GM23248 (cell line): ENCODE measurements around the gene GLIPR2. TPM values are rescaled to one million over a fixed set of nuclear protein-coding genes. Genes with fewer than 3 reads are reported as not detected.
A peak's percentile ranks its signal among the peaks of the same experiment; 100 is the strongest.

Experiments
- DNase-seq: peaks from one replicate; pipeline ENCODE4 v3.0.0-alpha.2; 2015
- H2AFZ ChIP-seq: fragments of 200-600 bp; sonication (generic); 2 replicates; pipeline ENCODE4 v1.6.1; 2016; ENCODE audit warnings: antibody characterized with exemption
- H3F3A ChIP-seq: fragments of 200-600 bp; sonication (generic); 2 replicates; pipeline ENCODE4 v1.6.1; 2016; ENCODE audit warnings: mild to moderate bottlenecking, antibody characterized with exemption, mixed run types; ENCODE audit not compliant: insufficient read depth
- H3K27ac ChIP-seq: fragments of 200-600 bp; sonication (generic); 2 replicates; pipeline ENCODE4 v1.5.1; 2016; ENCODE audit warnings: mild to moderate bottlenecking
- H3K27me3 ChIP-seq: fragments of 200-600 bp; sonication (generic); replicated peaks from 2 replicates; pipeline ENCODE4 v1.6.1; 2016; ENCODE audit warnings: mild to moderate bottlenecking; ENCODE audit not compliant: insufficient read depth
- H3K36me3 ChIP-seq: fragments of 200-600 bp; sonication (generic); 2 replicates; pipeline ENCODE4 v1.6.1; 2016; ENCODE audit warnings: low read depth, mild to moderate bottlenecking
- H3K4me1 ChIP-seq: fragments of 200-600 bp; sonication (generic); 2 replicates; pipeline ENCODE4 v1.6.1; 2016; ENCODE audit warnings: mild to moderate bottlenecking; ENCODE audit not compliant: insufficient read depth
- H3K4me2 ChIP-seq: fragments of 200-600 bp; sonication (generic); one replicate; pipeline ENCODE4 v1.6.1; 2016; ENCODE audit warnings: mild to moderate bottlenecking; ENCODE audit not compliant: unreplicated experiment
- H3K4me3 ChIP-seq: fragments of 200-600 bp; sonication (generic); 2 replicates; pipeline ENCODE4 v1.5.1; 2016; ENCODE audit warnings: mild to moderate bottlenecking
- H3K79me2 ChIP-seq: fragments of 200-600 bp; sonication (generic); 2 replicates; pipeline ENCODE4 v1.6.1; 2016; ENCODE audit warnings: mild to moderate bottlenecking; ENCODE audit not compliant: insufficient read depth
- H3K9ac ChIP-seq: fragments of 200-600 bp; sonication (generic); 2 replicates; pipeline ENCODE4 v1.6.1; 2016; ENCODE audit warnings: mild to moderate bottlenecking
- H3K9me2 ChIP-seq: fragments of 200-600 bp; sonication (generic); 2 replicates; pipeline ENCODE4 v1.6.1; 2016; ENCODE audit warnings: mixed run types, mild to moderate bottlenecking, moderate library complexity; ENCODE audit not compliant: insufficient read depth
- H3K9me3 ChIP-seq: fragments of 200-600 bp; sonication (generic); one replicate; pipeline ENCODE4 v1.6.1; 2017; ENCODE audit warnings: low read depth
- H4K20me1 ChIP-seq: fragments of 200-600 bp; sonication (generic); 2 replicates; pipeline ENCODE4 v1.6.0; 2016; ENCODE audit not compliant: insufficient read depth
- EZH2 ChIP-seq: fragments of 200-600 bp; sonication (generic); IDR thresholded peaks from 2 replicates; pipeline ENCODE4 v1.6.1; 2018; ENCODE audit warnings: antibody characterized with exemption, mild to moderate bottlenecking; ENCODE audit not compliant: insufficient read depth, poor library complexity, severe bottlenecking
- EZH2phosphoT487 ChIP-seq: fragments of 200-600 bp; sonication (generic); IDR thresholded peaks from 2 replicates; pipeline ENCODE4 v1.6.1; 2018; ENCODE audit warnings: antibody characterized with exemption, moderate library complexity, mild to moderate bottlenecking, low read depth; ENCODE audit not compliant: insufficient read depth
- WGBS, 2 experiments: methylation state at CpG; one replicate each; pipeline ENCODE4 v1.1.6; 2015 to 2017; ENCODE audit warnings: low lambda C conversion rate in 2 of 2, low coverage in 1 of 2; ENCODE audit errors: missing lambda C conversion rate in 2 of 2; 5-methylcytosine and 5-hydroxymethylcytosine counted together
- in situ Hi-C: fragments of 300-500 bp; cut with MboI; formaldehyde crosslinking; loops from 2 replicates; pipeline ENCODE4 v1.15.0; 2020
- polyA plus RNA-seq: library from polyadenylated mRNA; unstranded; fragments of >200 nt; fragmentation: Nextera tagmentation; extraction: Ambion mirVana; gene quantifications from 2 replicates; pipeline ENCODE4 v1.2.1, GENCODE V29; 2016
- total RNA-seq: library from RNA; depleted of rRNA; stranded (reverse); fragments of >200 nt; shearing (Covaris generic); gene quantifications from 2 replicates; pipeline ENCODE4 v1.2.3, GENCODE V29; 2014; rRNA removed

The GLIPR2 gene
- total and polyA plus RNA-seq, 2 experiments from 2014 or later = 27.5 to 47.5 TPM

- peaks cover 60% of the 10 kb centered on the region for H3F3A ChIP-seq
- H3K27ac ChIP-seq = peak overlapping the region; percentile 77
- H4K20me1 ChIP-seq = peaks cover 8% of the 10 kb centered on the region; the same call in 1 of the 2 replicates
- in situ Hi-C loops = no loop called here
- peak overlapping the region; percentile 40; the same call in 1 of the 2 replicates for H3K4me3 ChIP-seq
- peaks cover 46% of the 10 kb centered on the region for H3K36me3 ChIP-seq
- no peaks in the 10 kb centered on the region for H3K27me3 ChIP-seq
- no peak for TF ChIP-seq EZH2phosphoT487
- TF ChIP-seq EZH2 = no peak
- no peaks in the 10 kb centered on the region for H3K9me3 ChIP-seq
- H3K9ac ChIP-seq = peak overlapping the region; percentile 60
- H3K9me2 ChIP-seq = no peaks in the 10 kb centered on the region
- H3K4me2 ChIP-seq = peak overlapping the region; percentile 66
- peaks cover 71% of the 10 kb centered on the region for H3K79me2 ChIP-seq
- peaks cover 37% of the 10 kb centered on the region for H3K4me1 ChIP-seq
- peak; percentile 74 for DNase-seq
- H2AFZ ChIP-seq = no peak overlapping the region
- 66 to 69% methylated on average over 10 of the region's 10 CpGs for WGBS, 2 experiments
These were observed 72.2 kb downstream of the GLIPR2 start for GRCh38 chr9:36208521-36209253.

GRCh38 chr9:36210722-36211121, 74.2 kb downstream of the GLIPR2 start:
- H3K36me3 ChIP-seq = peaks cover 48% of the 10 kb centered on the region
- in situ Hi-C loops = no loop called here

GRCh38 chr9:36211510-36211909, 75.0 kb downstream of the GLIPR2 start:
- peaks cover 45% of the 10 kb centered on the region for H3K36me3 ChIP-seq
- DNase-seq = no peak
- H3K9me3 ChIP-seq = no peaks in the 10 kb centered on the region
- H3K27me3 ChIP-seq = no peaks in the 10 kb centered on the region
- peaks cover 56% of the 10 kb centered on the region for H3F3A ChIP-seq
- no peaks in the 10 kb centered on the region for H3K9me2 ChIP-seq
- no peak overlapping the region for H2AFZ ChIP-seq
- H3K79me2 ChIP-seq = peaks cover 79% of the 10 kb centered on the region
- no peak overlapping the region for H3K4me2 ChIP-seq
- no peak overlapping the region for H3K27ac ChIP-seq
- no peak for TF ChIP-seq EZH2phosphoT487
- TF ChIP-seq EZH2 = no peak
- peaks cover 44% of the 10 kb centered on the region for H3K4me1 ChIP-seq
- no peak overlapping the region for H3K4me3 ChIP-seq
- in situ Hi-C loops = no loop called here
- peaks cover 8% of the 10 kb centered on the region; the same call in 1 of the 2 replicates for H4K20me1 ChIP-seq
- WGBS, 2 experiments = 89 to 90% methylated on average over 7 of the region's 7 CpGs
- H3K9ac ChIP-seq = no peak overlapping the region

More at GRCh38 chr9:36210722-36211121, 74.2 kb downstream of the GLIPR2 start:
- peaks cover 75% of the 10 kb centered on the region for H3K79me2 ChIP-seq
- no peak overlapping the region for H3K4me3 ChIP-seq
- H3K9me3 ChIP-seq = no peaks in the 10 kb centered on the region
- no peak overlapping the region for H3K4me2 ChIP-seq
- H4K20me1 ChIP-seq = peaks cover 8% of the 10 kb centered on the region; the same call in 1 of the 2 replicates
- no peak for DNase-seq
- whole genome bisulfite sequencing, 2 experiments = 85 to 88% methylated on average over 8 of the region's 8 CpGs
- H3K9me2 ChIP-seq = no peaks in the 10 kb centered on the region
- H3K4me1 ChIP-seq = peaks cover 50% of the 10 kb centered on the region
- H3K9ac ChIP-seq = no peak overlapping the region
- H2AFZ ChIP-seq = no peak overlapping the region
- TF ChIP-seq EZH2 = no peak
- no peak for TF ChIP-seq EZH2phosphoT487
- H3F3A ChIP-seq = peaks cover 60% of the 10 kb centered on the region
- no peak overlapping the region for H3K27ac ChIP-seq
- H3K27me3 ChIP-seq = no peaks in the 10 kb centered on the region

GRCh38 chr9:36213387-36213786, 76.9 kb downstream of the GLIPR2 start:
- Histone ChIP-seq H3K27ac (0 out of 2 replicates have a peak overlapping the region, but pooled peaks have one; percentile 31), H4K20me1 (no peaks in the 10 kb centered on the region), H3K79me2 (peaks cover 89% of the 10 kb centered on the region), H3F3A (peaks cover 45% of the 10 kb centered on the region), H2AFZ (no peak overlapping the region), H3K9me3 (no peaks in the 10 kb centered on the region), H3K9ac (no peak overlapping the region), H3K4me2 (no peak overlapping the region), H3K4me1 (peaks cover 25% of the 10 kb centered on the region), H3K36me3 (peaks cover 53% of the 10 kb centered on the region), H3K9me2 (no peaks in the 10 kb centered on the region), H3K27me3 (no peaks in the 10 kb centered on the region), H3K4me3 (no peak overlapping the region)
- DNase-seq = no peak
- TF ChIP-seq EZH2phosphoT487 (no peak), EZH2 (no peak)
- in situ Hi-C loops = no loop called here
- WGBS, 2 experiments = 96 to 100% methylated on average over 4 of the region's 4 CpGs

Other genes with a start within 250 kb of the GLIPR2 start
- 0.76 and 1.2 TPM in 2 replicates for gene HRCT1, start 230.5 kb upstream of the GLIPR2 start, total RNA-seq
- gene HRCT1, start 230.5 kb upstream of the GLIPR2 start, polyA plus RNA-seq = 3.4 and 3.6 TPM in 2 replicates
- gene SPAAR, start 227.2 kb upstream of the GLIPR2 start, total RNA-seq = not detected in 2 replicates
- 0.23 and 0.39 TPM in 2 replicates for gene SPAAR, start 227.2 kb upstream of the GLIPR2 start, polyA plus RNA-seq
- gene OR2S2, start 178.6 kb upstream of the GLIPR2 start, total RNA-seq = 0.11 TPM in 1 of 2 replicates, not detected in the other
- gene OR2S2, start 178.6 kb upstream of the GLIPR2 start, polyA plus RNA-seq = 0.30 and 0.67 TPM in 2 replicates
- gene RECK, start 99.8 kb upstream of the GLIPR2 start, total RNA-seq = 113 and 127 TPM in 2 replicates
- 161 and 165 TPM in 2 replicates for gene RECK, start 99.8 kb upstream of the GLIPR2 start, polyA plus RNA-seq
- gene CCIN, start 32.7 kb downstream of the GLIPR2 start, total RNA-seq = 0.51 and 2.8 TPM in 2 replicates
- gene CCIN, start 32.7 kb downstream of the GLIPR2 start, polyA plus RNA-seq = 1.4 and 2.5 TPM in 2 replicates
- 230 and 240 TPM in 2 replicates for gene CLTA, start 54.2 kb downstream of the GLIPR2 start, total RNA-seq
- 218 and 229 TPM in 2 replicates for gene CLTA, start 54.2 kb downstream of the GLIPR2 start, polyA plus RNA-seq
- 20.6 and 22.4 TPM in 2 replicates for gene GNE, start 121.7 kb downstream of the GLIPR2 start, total RNA-seq
- 6.2 and 6.9 TPM in 2 replicates for gene GNE, start 121.7 kb downstream of the GLIPR2 start, polyA plus RNA-seq